Astrocyte (in vitro differentiated cells and primary cell): ENCODE measurements around the gene TMC1.

Source experiments
- CTCF ChIP-seq: IDR thresholded peaks from 2 replicates; pipeline ENCODE4 v1.5.1; 2011; ENCODE audit warnings: low read depth, mild to moderate bottlenecking, inconsistent platforms, low read length, moderate library complexity; ENCODE audit not compliant: insufficient read depth
- EZH2 ChIP-seq: IDR thresholded peaks from 2 replicates; pipeline ENCODE4 v1.6.1; 2012; ENCODE audit warnings: mild to moderate bottlenecking, low read length, inconsistent platforms; ENCODE audit not compliant: insufficient read depth

DNA sequence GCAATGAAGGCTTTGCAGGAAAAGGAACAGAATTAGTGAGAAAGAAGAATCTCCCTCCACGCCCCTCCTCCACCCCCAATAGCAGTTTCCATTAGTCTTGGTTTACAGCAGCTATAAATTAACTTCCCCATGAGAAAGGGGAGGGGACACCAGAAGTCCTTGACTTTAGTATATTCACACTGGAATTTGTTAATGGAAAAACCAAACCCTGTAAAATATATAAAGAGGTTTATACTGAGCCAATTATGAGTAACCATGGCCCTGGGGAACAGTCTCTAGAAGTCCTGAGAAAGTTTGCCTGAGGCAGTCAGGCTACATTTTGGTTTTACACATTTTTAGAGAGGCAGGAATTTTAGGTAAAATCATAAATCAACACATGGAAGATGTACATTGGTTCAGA is 342.9 kb downstream of the TMC1 start:
- no peak for TF ChIP-seq CTCF
- TF ChIP-seq EZH2 = no peak
